Cardiac fibroblast (primary cell): ENCODE measurements around the gene RSRP1.
A peak's percentile ranks its signal among the peaks of the same experiment; 100 is the strongest.
"Not testable (repeated sequence)": the region's sequence is repeated elsewhere in the genome, so short reads cannot be mapped to it uniquely, and the experiment has no call there.

Experiments
- DNase-seq, 2 donors: peaks; one replicate each; pipeline versions ENCODE4 v3.0.0 to v3.0.0-alpha.2; 2010; ENCODE audit warnings: low read depth in 2 of 2
- H3K4me3 ChIP-seq, 2 donors: replicated peaks in 1 of 2; 1 replicate in 1 of 2; 2 replicates in 1 of 2; pipeline ENCODE4 v1.5.1; 2011; ENCODE audit warnings: low read depth in 2 of 2, low read length in 2 of 2, mild to moderate bottlenecking in 2 of 2, moderate library complexity in 1 of 2
- TF ChIP-seq, protein P1 (sequence below): IDR thresholded peaks from one replicate; pipeline ENCODE4 v1.5.1; 2011; ENCODE audit warnings: low read depth, mild to moderate bottlenecking, low read length, inconsistent platforms

RSRP1 gene

DNA sequence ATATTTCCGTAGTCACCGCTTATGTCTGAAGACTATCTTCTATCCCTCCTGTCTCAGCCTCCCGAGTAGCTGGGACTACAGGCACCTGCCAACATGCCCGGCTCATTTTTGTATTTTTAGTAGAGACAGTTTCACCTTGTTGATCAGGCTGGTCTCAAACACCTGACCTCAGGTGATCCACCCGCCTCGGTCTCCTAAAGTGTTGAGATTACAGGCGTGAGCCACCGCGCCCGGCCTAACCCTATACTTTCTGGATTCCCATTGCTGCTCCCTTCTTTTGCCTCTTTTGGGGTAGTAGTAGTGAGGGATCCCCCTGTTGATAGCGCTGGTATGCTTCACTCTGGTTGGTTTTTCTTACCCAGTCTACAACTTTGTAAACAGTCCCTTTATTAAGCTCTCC is 9.2 kb downstream of the RSRP1 start:
- H3K4me3 ChIP-seq: no peak overlapping the region
- DNase-seq: no peak
- TF ChIP-seq, protein P1, sequence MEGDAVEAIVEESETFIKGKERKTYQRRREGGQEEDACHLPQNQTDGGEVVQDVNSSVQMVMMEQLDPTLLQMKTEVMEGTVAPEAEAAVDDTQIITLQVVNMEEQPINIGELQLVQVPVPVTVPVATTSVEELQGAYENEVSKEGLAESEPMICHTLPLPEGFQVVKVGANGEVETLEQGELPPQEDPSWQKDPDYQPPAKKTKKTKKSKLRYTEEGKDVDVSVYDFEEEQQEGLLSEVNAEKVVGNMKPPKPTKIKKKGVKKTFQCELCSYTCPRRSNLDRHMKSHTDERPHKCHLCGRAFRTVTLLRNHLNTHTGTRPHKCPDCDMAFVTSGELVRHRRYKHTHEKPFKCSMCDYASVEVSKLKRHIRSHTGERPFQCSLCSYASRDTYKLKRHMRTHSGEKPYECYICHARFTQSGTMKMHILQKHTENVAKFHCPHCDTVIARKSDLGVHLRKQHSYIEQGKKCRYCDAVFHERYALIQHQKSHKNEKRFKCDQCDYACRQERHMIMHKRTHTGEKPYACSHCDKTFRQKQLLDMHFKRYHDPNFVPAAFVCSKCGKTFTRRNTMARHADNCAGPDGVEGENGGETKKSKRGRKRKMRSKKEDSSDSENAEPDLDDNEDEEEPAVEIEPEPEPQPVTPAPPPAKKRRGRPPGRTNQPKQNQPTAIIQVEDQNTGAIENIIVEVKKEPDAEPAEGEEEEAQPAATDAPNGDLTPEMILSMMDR: no peak

DNA sequence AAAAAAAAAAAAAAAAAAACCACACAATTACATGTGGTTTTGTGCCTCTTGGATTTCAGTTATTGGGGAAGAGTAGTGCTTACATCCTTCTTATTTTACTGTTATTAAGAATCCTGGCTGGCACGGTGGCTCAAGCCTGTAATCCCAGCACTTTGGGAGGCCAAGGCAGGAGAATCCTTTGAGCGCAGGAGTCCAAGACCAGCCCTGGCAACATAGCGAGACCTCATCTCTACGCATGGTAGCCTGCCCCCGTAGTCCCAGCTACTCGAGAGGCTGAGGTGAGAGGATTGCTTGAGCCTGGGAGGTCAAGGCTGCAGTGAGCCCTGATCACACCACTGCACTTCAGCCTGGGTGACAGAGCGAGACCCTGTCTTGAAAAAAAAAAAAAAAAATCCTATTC is 11.0 kb downstream of the RSRP1 start:
- H3K4me3 ChIP-seq, DNase-seq: not testable (repeated sequence)

DNA sequence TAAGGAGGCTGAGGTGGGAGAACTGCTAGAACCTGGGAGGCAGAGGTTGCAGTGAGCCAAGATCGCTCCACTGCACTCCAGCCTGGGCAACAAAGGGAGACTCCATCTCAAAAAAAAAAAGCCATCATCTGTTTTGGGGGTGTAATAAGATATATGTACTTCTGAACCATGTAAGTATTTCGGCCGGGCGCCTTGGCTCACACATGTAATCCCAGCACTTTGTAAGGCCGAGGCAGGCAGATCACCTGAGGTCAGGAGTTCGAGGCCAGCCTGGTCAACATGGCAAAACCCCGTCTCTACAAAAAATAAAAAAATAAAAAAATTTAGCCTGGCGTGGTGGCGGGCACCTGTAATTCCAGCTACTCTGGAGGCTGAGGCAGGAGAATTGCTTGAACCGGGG is 11.8 kb downstream of the RSRP1 start:
- H3K4me3 ChIP-seq, DNase-seq: not testable (repeated sequence)

DNA sequence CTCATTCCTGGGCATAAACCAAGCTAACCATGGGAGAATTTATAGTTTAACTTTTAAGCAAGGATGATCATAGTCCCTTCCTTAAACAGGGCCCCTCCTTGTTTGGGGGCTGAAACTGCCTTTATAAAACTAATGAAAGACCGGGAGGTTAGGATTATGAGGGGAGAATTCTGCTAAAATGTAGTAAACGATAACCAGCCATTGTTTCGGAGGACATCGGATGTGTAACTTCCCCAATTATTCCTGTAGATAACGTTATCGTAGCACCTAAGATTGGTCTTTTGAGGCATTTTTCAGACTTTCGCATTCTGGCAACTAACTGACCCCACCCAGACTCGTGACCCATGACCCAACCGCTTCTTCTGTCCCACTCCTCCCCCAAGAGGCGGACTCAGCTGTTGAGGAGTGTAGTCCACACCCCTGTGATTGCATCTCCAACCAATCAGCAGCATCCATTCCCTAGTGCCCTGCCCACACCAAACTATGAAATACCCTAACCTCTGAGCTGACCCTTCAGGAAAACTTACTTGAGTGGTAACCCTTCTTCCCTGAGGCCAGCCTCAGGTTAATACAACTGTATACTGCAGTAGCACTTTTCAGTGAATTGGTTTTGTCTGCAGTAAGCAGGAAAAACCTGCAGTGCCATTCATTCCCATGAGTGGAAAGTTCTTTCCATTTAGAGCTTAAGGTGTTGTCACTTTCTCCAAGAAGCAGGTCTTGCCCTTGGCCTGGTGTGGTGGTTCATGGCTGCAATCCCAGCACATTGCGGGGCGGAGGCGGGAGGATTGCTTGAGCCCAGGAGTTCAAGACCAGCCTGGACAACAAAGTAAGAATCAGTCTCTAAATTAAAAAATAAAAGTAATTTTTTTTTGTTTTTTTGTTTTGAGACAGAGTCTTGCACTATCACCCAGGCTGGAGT is 14.1 kb downstream of the RSRP1 start:
- peak; percentile 92 to 93 for DNase-seq
- H3K4me3 ChIP-seq: peak overlapping the region; percentile 95 to 98
- TF ChIP-seq, protein P1: no peak

DNA sequence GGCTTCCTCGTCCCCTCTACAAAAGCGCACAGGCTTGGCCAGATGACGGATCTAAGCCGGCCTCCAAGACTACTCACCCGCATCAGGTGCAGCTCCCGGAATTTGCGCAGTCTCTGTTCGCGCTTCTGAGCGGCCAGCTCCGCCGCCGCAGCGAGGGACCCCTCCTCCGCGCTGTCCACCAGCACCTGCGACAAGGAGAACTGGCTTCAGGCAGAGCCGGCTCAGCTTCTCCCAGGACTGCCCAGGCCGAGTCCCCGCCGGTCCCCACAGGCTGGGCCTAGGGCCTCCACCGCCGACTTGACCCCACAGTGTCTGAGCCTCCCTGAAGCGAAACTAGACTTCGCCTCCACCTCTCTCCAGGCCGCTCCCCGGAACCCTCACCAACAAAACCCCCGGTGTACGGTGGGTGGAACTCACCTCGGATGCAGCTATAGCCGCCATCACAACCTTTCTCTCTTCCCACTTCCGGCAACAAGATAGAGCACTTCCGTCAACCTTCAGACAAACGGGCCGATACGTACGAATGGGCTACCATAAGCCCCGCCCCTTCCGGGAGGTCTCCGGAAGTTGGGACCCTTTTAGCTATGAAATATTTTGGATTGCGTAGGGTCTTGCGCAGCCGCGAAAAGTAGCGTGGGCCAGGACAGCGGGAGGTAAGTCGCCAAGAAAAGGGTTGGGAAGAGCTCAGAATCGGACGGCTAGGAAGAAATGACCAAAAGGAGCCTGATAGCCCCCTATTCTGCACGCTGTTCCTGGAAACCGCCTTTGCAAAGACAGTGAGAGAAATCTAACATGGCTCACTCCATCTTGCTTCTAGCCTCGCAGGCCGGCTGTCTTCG is 15.0 kb downstream of the RSRP1 start, which contains the start of gene SYF2:
TSS of gene SYF2 (minus strand) at position 476 of the 839 bp plus-strand sequence. CDS start at position 441, 35 bp downstream.
- DNase-seq: peak; percentile 93 to 96
- H3K4me3 ChIP-seq: peak within 1 kb of the TSS; percentile 95 to 98
- TF ChIP-seq, protein P1: no peak

DNA sequence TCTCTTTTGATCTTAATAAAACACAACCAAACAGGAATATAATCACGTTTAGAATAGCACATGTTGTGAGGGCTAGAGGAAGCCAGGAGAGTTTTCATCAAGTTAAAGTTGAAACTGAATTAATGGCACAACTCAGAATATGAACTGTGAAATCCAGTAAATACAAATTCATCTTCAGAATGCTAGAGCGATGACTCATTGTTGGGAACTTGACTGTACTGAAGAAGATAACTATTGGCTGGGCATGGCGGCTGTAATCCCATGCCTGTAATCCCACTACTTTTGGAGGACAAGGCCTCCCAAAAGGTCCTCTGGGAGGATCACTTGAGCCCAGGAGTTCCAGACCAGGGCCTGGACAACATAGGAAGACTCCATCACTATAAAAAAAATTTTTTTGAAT is 23.8 kb downstream of the RSRP1 start:
- no peak overlapping the region for H3K4me3 ChIP-seq
- peak; percentile 46 to 54 for DNase-seq
- TF ChIP-seq, protein P1: no peak

DNA sequence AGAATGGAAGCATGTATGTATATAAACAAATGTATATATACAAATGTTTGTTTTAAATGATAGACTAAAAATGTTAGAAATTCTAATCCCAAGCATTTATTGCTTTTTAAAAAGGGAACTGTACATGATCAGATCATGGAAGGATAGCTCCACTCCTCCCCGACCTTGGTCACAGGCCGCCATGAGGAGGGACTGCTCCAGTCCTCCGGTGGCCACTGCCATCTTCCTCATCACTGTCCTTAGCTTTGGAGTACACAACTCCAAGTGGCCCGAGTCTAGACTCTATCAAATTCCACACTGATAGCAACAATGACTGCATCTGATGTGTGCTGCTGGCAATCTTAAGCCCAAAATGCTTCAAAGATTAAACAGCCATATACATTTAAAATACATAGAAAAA is 24.6 kb downstream of the RSRP1 start:
- H3K4me3 ChIP-seq: no peak overlapping the region
- DNase-seq: no peak
- TF ChIP-seq, protein P1: no peak
